ENCODE results near the gene FBXW7. TPM values are rescaled to one million over a fixed set of nuclear protein-coding genes. Genes with fewer than 3 reads are reported as not detected.

FBXW7 gene, protein sequence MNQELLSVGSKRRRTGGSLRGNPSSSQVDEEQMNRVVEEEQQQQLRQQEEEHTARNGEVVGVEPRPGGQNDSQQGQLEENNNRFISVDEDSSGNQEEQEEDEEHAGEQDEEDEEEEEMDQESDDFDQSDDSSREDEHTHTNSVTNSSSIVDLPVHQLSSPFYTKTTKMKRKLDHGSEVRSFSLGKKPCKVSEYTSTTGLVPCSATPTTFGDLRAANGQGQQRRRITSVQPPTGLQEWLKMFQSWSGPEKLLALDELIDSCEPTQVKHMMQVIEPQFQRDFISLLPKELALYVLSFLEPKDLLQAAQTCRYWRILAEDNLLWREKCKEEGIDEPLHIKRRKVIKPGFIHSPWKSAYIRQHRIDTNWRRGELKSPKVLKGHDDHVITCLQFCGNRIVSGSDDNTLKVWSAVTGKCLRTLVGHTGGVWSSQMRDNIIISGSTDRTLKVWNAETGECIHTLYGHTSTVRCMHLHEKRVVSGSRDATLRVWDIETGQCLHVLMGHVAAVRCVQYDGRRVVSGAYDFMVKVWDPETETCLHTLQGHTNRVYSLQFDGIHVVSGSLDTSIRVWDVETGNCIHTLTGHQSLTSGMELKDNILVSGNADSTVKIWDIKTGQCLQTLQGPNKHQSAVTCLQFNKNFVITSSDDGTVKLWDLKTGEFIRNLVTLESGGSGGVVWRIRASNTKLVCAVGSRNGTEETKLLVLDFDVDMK
- 87.8 and 184 TPM in 2 replicates for total RNA-seq

DNA sequence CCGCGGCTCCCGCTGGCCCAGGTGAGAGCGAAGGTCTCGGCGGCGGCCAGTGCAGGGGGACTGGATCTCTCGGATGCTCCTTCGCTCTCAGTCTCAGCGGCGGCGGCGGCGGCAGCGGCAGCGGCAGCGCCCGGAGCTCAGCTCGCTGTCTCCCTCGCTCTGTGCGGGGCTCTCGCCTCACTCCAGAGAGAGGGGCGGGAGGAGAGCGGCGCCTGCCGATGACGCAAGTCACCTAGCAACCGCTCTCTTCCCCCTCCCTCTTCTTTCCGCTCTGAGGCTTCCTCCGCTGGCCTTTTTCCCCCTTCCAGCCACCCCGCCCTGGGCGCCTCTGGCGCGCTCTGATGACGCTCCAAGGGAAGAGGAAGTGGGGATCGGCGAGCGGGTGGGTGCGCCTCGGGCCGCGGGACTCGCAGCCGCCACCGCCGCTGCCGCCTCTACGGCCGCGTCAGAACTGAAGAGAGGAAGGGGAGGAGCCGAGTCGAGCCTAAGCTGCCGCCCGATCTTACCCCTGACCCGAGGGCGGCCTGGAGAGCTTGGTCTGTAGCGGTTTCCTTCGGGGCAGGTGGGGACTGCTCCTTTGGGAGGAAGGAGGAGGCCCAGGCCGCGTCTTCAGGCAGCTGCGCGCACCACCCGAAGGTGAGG, at the start of gene FBXW7:
FBXW7 (minus strand) TSS at position 190 of the 642 bp plus-strand sequence. CDS start 124,289 bp downstream, outside the sequence.

Other genes starting within 250 kb of the FBXW7 start
- 0.85 and 0.96 TPM in 2 replicates for gene TMEM154, start 143.9 kb upstream of the FBXW7 start, total RNA-seq
- gene TIGD4, start 243.6 kb upstream of the FBXW7 start, total RNA-seq, result 0.19 and 0.28 TPM in 2 replicates
- 46.0 and 54.1 TPM in 2 replicates for gene ARFIP1, start 243.9 kb upstream of the FBXW7 start, total RNA-seq

All from regular cardiac myocyte (primary cell).